Measurements from ENCODE around the gene PABPN1. TPM values are rescaled to one million over a fixed set of nuclear protein-coding genes. Genes with fewer than 3 reads are reported as not detected.

The PABPN1 gene
- total and polyA plus RNA-seq, 2 of the 13 experiments (the other 11 are each of a cell fraction or from before 2014, with no cell fraction given) = 233 to 524 TPM

GRCh38 chr14:23319746-23320583, 1.3 kb upstream of the PABPN1 start (continued):
- TF ChIP-seq ZBTB39 (CRISPR knock-in tag; IDR thresholded peaks at IDR 0.05) (no peak), FOXO4 (CRISPR knock-in tag; conservative IDR thresholded peaks at IDR 0.05) (0 out of 2 replicates have a peak, but pooled peaks have one; percentile 88), POLR2AphosphoS5 (IDR thresholded peaks at IDR 0.05; ENCODE audit: low read depth, low read length) (no peak), LRRFIP1 (CRISPR knock-in tag; conservative IDR thresholded peaks at IDR 0.05) (no peak), HNF4A (CRISPR knock-in tag; IDR thresholded peaks at IDR 0.05) (no peak), SNAPC4 (CRISPR knock-in tag; IDR thresholded peaks at IDR 0.05) (no peak), REPIN1 (CRISPR knock-in tag; IDR thresholded peaks at IDR 0.05; ENCODE audit: borderline replicate concordance, low read depth) (no peak), EED (CRISPR knock-in tag; IDR thresholded peaks at IDR 0.05) (no peak), DPF2 (CRISPR knock-in tag; IDR thresholded peaks at IDR 0.05; ENCODE audit: borderline replicate concordance, low read depth) (0 out of 2 replicates have a peak, but pooled peaks have one; percentile 7), PCBP2 (optimal IDR thresholded peaks at IDR 0.05; ENCODE audit: low read depth, low read length, poor library complexity, severe bottlenecking) (peak; percentile 64), POGZ (CRISPR knock-in tag; IDR thresholded peaks at IDR 0.05) (no peak), ZSCAN25 (CRISPR knock-in tag; IDR thresholded peaks at IDR 0.05) (no peak)
- TF ChIP-seq, protein P1, sequence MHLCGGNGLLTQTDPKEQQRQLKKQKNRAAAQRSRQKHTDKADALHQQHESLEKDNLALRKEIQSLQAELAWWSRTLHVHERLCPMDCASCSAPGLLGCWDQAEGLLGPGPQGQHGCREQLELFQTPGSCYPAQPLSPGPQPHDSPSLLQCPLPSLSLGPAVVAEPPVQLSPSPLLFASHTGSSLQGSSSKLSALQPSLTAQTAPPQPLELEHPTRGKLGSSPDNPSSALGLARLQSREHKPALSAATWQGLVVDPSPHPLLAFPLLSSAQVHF (CRISPR knock-in tag; IDR thresholded peaks at IDR 0.05) = 0 out of 2 replicates have a peak, but pooled peaks have one; percentile 50
- TF ChIP-seq, protein P2, sequence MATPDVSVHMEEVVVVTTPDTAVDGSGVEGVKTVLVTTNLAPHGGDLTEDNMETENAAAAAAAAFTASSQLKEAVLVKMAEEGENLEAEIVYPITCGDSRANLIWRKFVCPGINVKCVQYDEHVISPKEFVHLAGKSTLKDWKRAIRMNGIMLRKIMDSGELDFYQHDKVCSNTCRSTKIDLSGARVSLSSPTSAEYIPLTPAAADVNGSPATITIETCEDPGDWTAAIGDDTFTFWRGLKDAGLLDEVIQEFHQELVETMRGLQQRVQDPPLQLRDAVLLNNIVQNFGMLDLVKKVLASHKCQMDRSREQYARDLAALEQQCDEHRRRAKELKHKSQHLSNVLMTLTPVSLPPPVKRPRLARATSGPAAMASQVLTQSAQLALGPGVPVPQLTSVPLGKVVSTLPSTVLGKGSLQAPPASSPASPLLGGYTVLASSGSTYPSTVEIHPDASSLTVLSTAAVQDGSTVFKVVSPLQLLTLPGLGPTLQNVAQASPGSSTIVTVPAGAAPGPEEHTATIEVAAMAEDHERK (CRISPR knock-in tag; IDR thresholded peaks at IDR 0.05; ENCODE audit: low read depth) = 0 out of 2 replicates have a peak, but pooled peaks have one; percentile 6
